Heart left ventricle (tissue), 16 donors: ENCODE measurements around the gene OMG. TPM values are rescaled to one million over a fixed set of nuclear protein-coding genes. Genes with fewer than 3 reads are reported as not detected.

ENCODE experiments used
- ATAC-seq, 4 donors: fragments of 200-7000 bp; cut with Tn5 transposase; one replicate each; pipeline ENCODE4 v1.9.1; 2020 to 2022; ENCODE audit warnings: moderate library complexity in 4 of 4, mild to moderate bottlenecking in 3 of 4, moderate number of reproducible peaks in 1 of 4
- DNase-seq, 5 donors: peaks; one replicate each; pipeline ENCODE4 v3.0.0-alpha.2; 2020
- H3K27ac ChIP-seq, 12 donors: fragments of 200-600 bp; sonication (generic) in 4 of 12; one replicate each; pipeline versions ENCODE4 v1.5.0 to v1.8.0; 2016 to 2022; ENCODE audit warnings: mild to moderate bottlenecking in 2 of 12
- H3K27me3 ChIP-seq, 9 donors: fragments of 200-600 bp; sonication (generic) in 2 of 9; one replicate each; pipeline versions ENCODE4 v1.5.1 to v1.8.0; 2016 to 2022; ENCODE audit warnings: mild to moderate bottlenecking in 3 of 9
- H3K36me3 ChIP-seq, 9 donors: fragments of 200-600 bp; sonication (generic) in 2 of 9; one replicate each; pipeline versions ENCODE4 v1.5.0 to v1.8.0; 2018 to 2022; ENCODE audit warnings: mild to moderate bottlenecking in 2 of 9
- H3K4me1 ChIP-seq, 12 donors: fragments of 200-600 bp; sonication (generic) in 4 of 12; one replicate each; pipeline versions ENCODE4 v1.5.0 to v1.8.0; 2016 to 2022; ENCODE audit warnings: mild to moderate bottlenecking in 3 of 12
- H3K4me3 ChIP-seq, 12 donors: fragments of 200-600 bp; sonication (generic) in 4 of 12; one replicate each; pipeline versions ENCODE4 v1.5.0 to v1.8.0; 2017 to 2022; ENCODE audit warnings: mild to moderate bottlenecking in 9 of 12, moderate library complexity in 4 of 12
- H3K9me3 ChIP-seq, 12 donors: fragments of 200-600 bp; sonication (generic) in 4 of 12; one replicate each; pipeline versions ENCODE4 v1.5.0 to v1.8.0; 2016 to 2022; ENCODE audit warnings: mild to moderate bottlenecking in 1 of 12
- POLR2A ChIP-seq, 2 donors: fragments of 450-650 bp; IDR thresholded peaks; one replicate each; pipeline ENCODE4 v1.6.1; 2017; ENCODE audit warnings: antibody characterized with exemption in 2 of 2, mild to moderate bottlenecking in 2 of 2, moderate library complexity in 2 of 2
- WGBS, 4 donors: extraction: QIAGEN DNeasy Blood & Tissue Kit in 2 of 4; methylation state at CpG; one replicate each; pipeline versions ENCODE4 v1.1.5 to v1.1.7; 2013 to 2018; 5-methylcytosine and 5-hydroxymethylcytosine counted together
- intact Hi-C, 10 donors: fragments of 100-400 bp; cut with DNase I; formaldehyde crosslinking; loops; one replicate each; pipeline versions ENCODE4 v1.11.1 to v1.14.2; 2022
- polyA plus RNA-seq, 2 donors: library from polyadenylated mRNA; stranded (reverse); fragments of 200-250 nt; gene quantifications; one replicate each; pipeline ENCODE4 v1.2.3, GENCODE V29; 2013
- total RNA-seq, 9 donors: library from RNA; depleted of rRNA in 2 of 9; stranded (reverse); fragments of >200 nt in 2 of 9; fragmentation: NEBNext Ultra II Directional in 3 of 9; extraction: Animal tissue kit (Norgen Biotek cat#: 25700) in 3 of 9; gene quantifications; one replicate each; pipeline versions ENCODE4 v1.1.0 to v1.2.4, GENCODE V29; 2016 to 2023
- TF ChIP-seq, protein P1 (sequence below), 12 donors: fragments of 200-600 bp; sonication (generic) in 4 of 12; IDR thresholded peaks; one replicate each; pipeline versions ENCODE4 v1.5.0 to v1.8.0; 2018 to 2022; ENCODE audit warnings: antibody characterized with exemption in 12 of 12, mild to moderate bottlenecking in 5 of 12
- donor health status: ischemic (EF 13 %, LVEDD 7.1; RV severe dilation, severe dysfunction).
- donor health status: healthy with polysubstance abuse.
- donor health status: DM: no; HTN: yes; CAD: no.
- donor health status: DM: no; HTN: no; CAD: no.
- donor health status: ischemic (EF 25% LVEDD 6.9; RV normal size, moderate dysfunction).
- donor health status: ischemic (EF 25% LVEDD 5.7; RV mildly dilated, moderate dysfunction).
- donor health status: healthy.
- donor health status: DM: yes; HTN: yes; CAD: no.
- donor health status: ischemic (EF 35%, LVEDD 5.7; RV mildly dilated, moderate dysfunction).
- donor health status: nonischemic (EF 11% LVEDD 7.7; RV severe dilation, severe dysfunction).
- donor health status: DM: yes; HTN: yes; CAD: no.
- donor health status: PGD.
- donor health status: ischemic (EF 29% LVEDD 5.4; RV normal size, mild dysfunction).
- donor health status: nonischemic (EF 23%, LVEDD 6.1; RV moderate dilation, normal function).

The OMG gene
- total and polyA plus RNA-seq, 11 donors, result 0.14 to 2.2 (median 0.56) TPM; not detected in 6

DNA sequence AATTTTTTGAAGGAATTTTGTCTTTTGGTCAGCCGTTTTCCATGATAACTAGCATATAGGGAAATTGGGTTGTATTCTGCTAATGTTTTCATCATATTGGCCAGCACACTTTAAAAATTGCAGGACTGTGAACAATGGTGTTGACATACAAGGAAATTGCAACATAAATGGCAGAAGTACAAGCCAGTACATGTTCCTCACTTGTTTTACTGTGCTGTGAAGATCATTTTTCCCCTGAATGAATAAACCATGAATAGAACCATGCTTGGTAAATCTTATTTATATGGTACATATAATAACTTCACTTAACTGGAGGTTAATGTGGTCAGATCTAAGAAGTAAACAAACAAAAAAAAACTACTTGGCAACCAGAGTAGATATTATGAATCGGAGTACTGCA, 22.8 kb downstream of the OMG start:
- peaks cover 0 to 55% (median 19%) of the 10 kb centered on the region in 9 donors for H3K36me3 ChIP-seq
- H3K4me1 ChIP-seq, result peaks cover 0 to 40% (median 16%) of the 10 kb centered on the region in 12 donors
- intact Hi-C loops, result no loop called here
- WGBS, 4 donors, result 57 to 77% (median 68%) methylated on average over 2 of the region's 2 CpGs
- no peaks in the 10 kb centered on the region for H3K9me3 ChIP-seq
- H3K4me3 ChIP-seq, result no peak overlapping the region
- peak overlapping the region in 2 of 12 donors; percentile 6 to 69 for H3K27ac ChIP-seq
- DNase-seq (no peak), ATAC-seq (peak; percentile 38 to 86 (median 66))
- no peaks in the 10 kb centered on the region for H3K27me3 ChIP-seq
- no peak for TF ChIP-seq POLR2A (IDR thresholded peaks at IDR 0.05)
- TF ChIP-seq, protein P1, sequence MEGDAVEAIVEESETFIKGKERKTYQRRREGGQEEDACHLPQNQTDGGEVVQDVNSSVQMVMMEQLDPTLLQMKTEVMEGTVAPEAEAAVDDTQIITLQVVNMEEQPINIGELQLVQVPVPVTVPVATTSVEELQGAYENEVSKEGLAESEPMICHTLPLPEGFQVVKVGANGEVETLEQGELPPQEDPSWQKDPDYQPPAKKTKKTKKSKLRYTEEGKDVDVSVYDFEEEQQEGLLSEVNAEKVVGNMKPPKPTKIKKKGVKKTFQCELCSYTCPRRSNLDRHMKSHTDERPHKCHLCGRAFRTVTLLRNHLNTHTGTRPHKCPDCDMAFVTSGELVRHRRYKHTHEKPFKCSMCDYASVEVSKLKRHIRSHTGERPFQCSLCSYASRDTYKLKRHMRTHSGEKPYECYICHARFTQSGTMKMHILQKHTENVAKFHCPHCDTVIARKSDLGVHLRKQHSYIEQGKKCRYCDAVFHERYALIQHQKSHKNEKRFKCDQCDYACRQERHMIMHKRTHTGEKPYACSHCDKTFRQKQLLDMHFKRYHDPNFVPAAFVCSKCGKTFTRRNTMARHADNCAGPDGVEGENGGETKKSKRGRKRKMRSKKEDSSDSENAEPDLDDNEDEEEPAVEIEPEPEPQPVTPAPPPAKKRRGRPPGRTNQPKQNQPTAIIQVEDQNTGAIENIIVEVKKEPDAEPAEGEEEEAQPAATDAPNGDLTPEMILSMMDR (IDR thresholded peaks at IDR 0.05), result no peak

GRCh38 chr17:31273516-31273915, 23.5 kb downstream of the OMG start:
- ATAC-seq (no peak), DNase-seq (no peak)
- WGBS, 4 donors, result 38 to 71% (median 49%) methylated on average over 1 of the region's 1 CpG
- intact Hi-C loops, result no loop called here
- H3K27me3 ChIP-seq, result no peaks in the 10 kb centered on the region
- peaks cover 0 to 56% (median 20%) of the 10 kb centered on the region in 9 donors for H3K36me3 ChIP-seq
- peaks cover 0 to 43% (median 22%) of the 10 kb centered on the region in 12 donors for H3K4me1 ChIP-seq
- H3K4me3 ChIP-seq, result no peak overlapping the region
- peak overlapping the region in 1 of 12 donors; percentile 69 for H3K27ac ChIP-seq
- no peak for TF ChIP-seq POLR2A (IDR thresholded peaks at IDR 0.05)
- TF ChIP-seq, protein P1 (IDR thresholded peaks at IDR 0.05), result no peak
- no peaks in the 10 kb centered on the region for H3K9me3 ChIP-seq

- Histone ChIP-seq H3K36me3 (peaks cover 0 to 57% (median 17%) of the 10 kb centered on the region in 9 donors), H3K9me3 (no peaks in the 10 kb centered on the region), H3K4me3 (no peak overlapping the region), H3K27me3 (no peaks in the 10 kb centered on the region), H3K4me1 (peaks cover 0 to 43% (median 27%) of the 10 kb centered on the region in 12 donors), H3K27ac (peak overlapping the region in 1 of 12 donors; percentile 69)
- DNase-seq (no peak), ATAC-seq (no peak)
- intact Hi-C loops, result no loop called here
- TF ChIP-seq, protein P1 (IDR thresholded peaks at IDR 0.05), result no peak
- no peak for TF ChIP-seq POLR2A (IDR thresholded peaks at IDR 0.05)
Observed at GRCh38 chr17:31272803-31273202, 24.2 kb downstream of the OMG start.

- H3K27ac ChIP-seq, result peak overlapping the region in 1 of 12 donors; percentile 69
- H3K4me1 ChIP-seq, result peaks cover 0 to 43% (median 27%) of the 10 kb centered on the region in 12 donors
- DNase-seq (no peak), ATAC-seq (no peak)
- peaks cover 0 to 57% (median 12%) of the 10 kb centered on the region in 9 donors for H3K36me3 ChIP-seq
- no peaks in the 10 kb centered on the region for H3K27me3 ChIP-seq
- H3K9me3 ChIP-seq, result no peaks in the 10 kb centered on the region
- no peak overlapping the region for H3K4me3 ChIP-seq
- 92 to 100% (median 98%) methylated on average over 1 of the region's 1 CpG for WGBS, 4 donors
- intact Hi-C loops, result no loop called here
- TF ChIP-seq, protein P1 (IDR thresholded peaks at IDR 0.05), result no peak
- TF ChIP-seq POLR2A (IDR thresholded peaks at IDR 0.05), result no peak
Observed at GRCh38 chr17:31272236-31272635, 24.8 kb downstream of the OMG start.
